BE2C (cell line): ENCODE data around the gene SOWAHA.

Experiments
- DNase-seq: peaks from one replicate; pipeline ENCODE4 v3.0.0-alpha.2; 2020
- H3K27me3 ChIP-seq: fragments of 250-450 bp; sonication (Bioruptor Pico); 2 replicates; pipeline ENCODE4 v1.5.1; 2020; ENCODE audit warnings: mild to moderate bottlenecking
- H3K36me3 ChIP-seq: fragments of 250-450 bp; sonication (Bioruptor Pico); 2 replicates; pipeline ENCODE4 v1.5.1; 2020; ENCODE audit warnings: mild to moderate bottlenecking
- H3K4me1 ChIP-seq: fragments of 250-450 bp; sonication (Bioruptor Pico); 2 replicates; pipeline ENCODE4 v1.5.1; 2020
- H3K4me3 ChIP-seq: 2 replicates; pipeline ENCODE4 v1.5.1; 2011; ENCODE audit warnings: low read depth, low read length
- H3K9me3 ChIP-seq: fragments of 250-450 bp; sonication (Bioruptor Pico); 2 replicates; pipeline ENCODE4 v1.5.1; 2020
- CTCF ChIP-seq: IDR thresholded peaks from 2 replicates; pipeline ENCODE4 v1.5.1; 2012; ENCODE audit warnings: mild to moderate bottlenecking, low read depth, low read length

SOWAHA gene

GRCh38 chr5:132820162-132820754 lies 7.2 kb downstream of the SOWAHA start:
- peak; percentile 95 for TF ChIP-seq CTCF
- peak overlapping the region; percentile 25 for H3K4me3 ChIP-seq

GRCh38 chr5:132821350-132821749 lies 8.2 kb downstream of the SOWAHA start:
- no peaks in the 10 kb centered on the region for H3K9me3 ChIP-seq
- H3K4me1 ChIP-seq = no peaks in the 10 kb centered on the region
- no peak overlapping the region for H3K4me3 ChIP-seq
- no peak for DNase-seq
- no peaks in the 10 kb centered on the region for H3K36me3 ChIP-seq
- no peak for TF ChIP-seq CTCF
- H3K27me3 ChIP-seq = no peaks in the 10 kb centered on the region

More at GRCh38 chr5:132820162-132820754, 7.2 kb downstream of the SOWAHA start:
- Histone ChIP-seq H3K4me1 (no peaks in the 10 kb centered on the region), H3K9me3 (no peaks in the 10 kb centered on the region), H3K27me3 (no peaks in the 10 kb centered on the region), H3K36me3 (no peaks in the 10 kb centered on the region)
- DNase-seq = peak; percentile 93

GRCh38 chr5:132821791-132822190 lies 8.7 kb downstream of the SOWAHA start:
- no peak for TF ChIP-seq CTCF
- DNase-seq = no peak
- Histone ChIP-seq H3K4me1 (no peaks in the 10 kb centered on the region), H3K36me3 (no peaks in the 10 kb centered on the region), H3K4me3 (no peak overlapping the region), H3K9me3 (no peaks in the 10 kb centered on the region), H3K27me3 (no peaks in the 10 kb centered on the region)

- H3K4me1 ChIP-seq = no peaks in the 10 kb centered on the region
- no peaks in the 10 kb centered on the region for H3K27me3 ChIP-seq
- H3K4me3 ChIP-seq = no peak overlapping the region
- TF ChIP-seq CTCF = no peak
- no peaks in the 10 kb centered on the region for H3K9me3 ChIP-seq
- no peak for DNase-seq
- no peaks in the 10 kb centered on the region for H3K36me3 ChIP-seq
Measured at GRCh38 chr5:132822650-132823480, 9.8 kb downstream of the SOWAHA start.

GRCh38 chr5:132823481-132824050 lies 10.5 kb downstream of the SOWAHA start:
- Histone ChIP-seq H3K9me3 (no peaks in the 10 kb centered on the region), H3K36me3 (no peaks in the 10 kb centered on the region), H3K4me3 (no peak overlapping the region), H3K4me1 (no peaks in the 10 kb centered on the region), H3K27me3 (no peaks in the 10 kb centered on the region)
- TF ChIP-seq CTCF = no peak
- no peak for DNase-seq

GRCh38 chr5:132824426-132824825 lies 11.3 kb downstream of the SOWAHA start:
- Histone ChIP-seq H3K9me3 (no peaks in the 10 kb centered on the region), H3K4me1 (no peaks in the 10 kb centered on the region), H3K4me3 (no peak overlapping the region), H3K27me3 (no peaks in the 10 kb centered on the region), H3K36me3 (no peaks in the 10 kb centered on the region)
- DNase-seq = no peak
- TF ChIP-seq CTCF = no peak
